ENCODE data around the gene INTS6L. TPM values are rescaled to one million over a fixed set of nuclear protein-coding genes. Genes with fewer than 3 reads are reported as not detected.
A peak's percentile ranks its signal among the peaks of the same experiment; 100 is the strongest.
"Not testable (repeated sequence)": the region's sequence is repeated elsewhere in the genome, so short reads cannot be mapped to it uniquely, and the experiment has no call there.

INTS6L gene
- total RNA-seq, 1 donor from 2014 or later = 9.6 TPM

GRCh38 chrX:135595543-135595942 lies 75.1 kb downstream of the INTS6L start:
- Mint-ChIP-seq H3K36me3 (ENCODE audit: low read depth, unreplicated experiment) (no peaks in the 10 kb centered on the region), H3K27ac (ENCODE audit: unreplicated experiment) (no peak overlapping the region), H3K27me3 (ENCODE audit: unreplicated experiment) (no peaks in the 10 kb centered on the region), H3K4me3 (ENCODE audit: unreplicated experiment) (no peak overlapping the region), H3K9me3 (ENCODE audit: unreplicated experiment) (no peaks in the 10 kb centered on the region), H3K4me1 (ENCODE audit: unreplicated experiment) (no peaks in the 10 kb centered on the region)
- DNase-seq (ENCODE audit: low spot score) = no peak
- no peak for TF ChIP-seq CTCF (IDR thresholded peaks at IDR 0.05; ENCODE audit: unreplicated experiment)

DNA sequence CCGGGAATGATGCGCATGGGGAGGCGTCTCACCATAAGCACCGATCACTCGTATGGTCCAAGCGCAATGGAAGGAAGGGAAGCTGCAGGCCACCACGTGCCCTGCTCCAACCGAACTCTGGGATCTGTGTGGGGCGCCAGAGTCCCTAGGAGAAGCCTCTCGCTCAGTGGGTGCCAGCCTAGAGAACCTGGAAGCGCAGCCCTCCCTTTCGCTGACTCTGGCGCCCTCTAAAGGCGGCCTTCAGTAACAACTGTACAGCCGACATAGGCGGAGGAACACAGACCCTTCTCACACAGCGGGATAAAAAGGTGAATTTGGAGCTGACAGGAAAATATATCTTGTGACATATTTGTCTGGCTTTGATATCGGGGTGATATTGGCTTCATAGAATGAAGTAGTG lies 76.0 kb downstream of the INTS6L start:
- peak; percentile 64 for DNase-seq (ENCODE audit: low spot score)
- TF ChIP-seq CTCF (IDR thresholded peaks at IDR 0.05; ENCODE audit: unreplicated experiment) = peak; percentile 69
- no peak overlapping the region for H3K27ac Mint-ChIP-seq (ENCODE audit: unreplicated experiment)
- H3K9me3 Mint-ChIP-seq (ENCODE audit: unreplicated experiment) = no peaks in the 10 kb centered on the region
- no peaks in the 10 kb centered on the region for H3K27me3 Mint-ChIP-seq (ENCODE audit: unreplicated experiment)
- no peaks in the 10 kb centered on the region for H3K4me1 Mint-ChIP-seq (ENCODE audit: unreplicated experiment)
- no peaks in the 10 kb centered on the region for H3K36me3 Mint-ChIP-seq (ENCODE audit: low read depth, unreplicated experiment)
- no peak overlapping the region for H3K4me3 Mint-ChIP-seq (ENCODE audit: unreplicated experiment)

GRCh38 chrX:135605906-135606305 lies 85.4 kb downstream of the INTS6L start:
- no peak for DNase-seq (ENCODE audit: low spot score)
- H3K27me3 Mint-ChIP-seq (ENCODE audit: unreplicated experiment) = no peaks in the 10 kb centered on the region
- H3K4me3 Mint-ChIP-seq (ENCODE audit: unreplicated experiment) = no peak overlapping the region
- H3K27ac Mint-ChIP-seq (ENCODE audit: unreplicated experiment) = no peak overlapping the region
- no peaks in the 10 kb centered on the region for H3K36me3 Mint-ChIP-seq (ENCODE audit: low read depth, unreplicated experiment)
- no peak for TF ChIP-seq CTCF (IDR thresholded peaks at IDR 0.05; ENCODE audit: unreplicated experiment)
- H3K4me1 Mint-ChIP-seq (ENCODE audit: unreplicated experiment) = no peaks in the 10 kb centered on the region
- H3K9me3 Mint-ChIP-seq (ENCODE audit: unreplicated experiment) = no peaks in the 10 kb centered on the region

DNA sequence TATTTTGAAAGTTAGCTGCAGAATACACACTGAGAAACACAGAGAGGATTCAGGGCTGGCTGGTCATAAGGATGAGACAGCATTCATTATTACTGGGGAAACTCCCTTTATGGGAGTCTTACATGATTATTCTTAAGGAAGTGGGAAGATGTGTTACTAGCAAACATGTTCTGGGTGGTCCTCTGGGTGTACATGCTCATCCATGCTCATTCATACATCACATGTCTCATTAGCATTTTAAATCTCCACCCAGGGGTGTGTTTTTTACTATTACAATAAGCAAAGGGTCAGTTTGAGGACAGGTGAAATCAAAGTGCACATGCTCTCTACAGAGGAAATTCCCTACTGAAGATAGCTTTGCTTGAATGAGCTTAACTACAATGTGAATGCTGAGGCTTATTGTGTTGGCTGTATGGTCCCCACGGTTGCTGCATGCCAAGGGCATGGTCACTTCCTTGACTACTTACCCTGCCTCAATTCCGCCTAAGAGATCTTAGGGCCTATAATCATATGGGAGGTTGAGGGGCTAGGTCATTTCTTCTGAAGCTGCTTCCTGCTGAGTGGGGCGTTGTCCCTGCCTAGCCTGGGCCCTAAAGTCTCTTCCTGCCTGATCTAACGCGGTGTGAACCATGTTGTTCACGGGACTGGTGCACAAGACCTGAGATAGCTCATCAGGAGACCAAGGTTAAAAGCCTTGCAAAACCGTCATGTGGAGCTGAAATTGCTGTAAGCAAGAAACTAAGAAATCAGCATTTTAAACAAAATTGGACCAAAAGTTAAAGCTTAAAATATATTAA lies 104.1 kb downstream of the INTS6L start:
- not testable (repeated sequence) for H3K9me3 Mint-ChIP-seq (ENCODE audit: unreplicated experiment); DNase-seq (ENCODE audit: low spot score); H3K4me1 Mint-ChIP-seq (ENCODE audit: unreplicated experiment); H3K27me3 Mint-ChIP-seq (ENCODE audit: unreplicated experiment); H3K27ac Mint-ChIP-seq (ENCODE audit: unreplicated experiment); H3K4me3 Mint-ChIP-seq (ENCODE audit: unreplicated experiment); H3K36me3 Mint-ChIP-seq (ENCODE audit: low read depth, unreplicated experiment)

GRCh38 chrX:135625995-135626394 lies 105.5 kb downstream of the INTS6L start:
- peak; percentile 27 for TF ChIP-seq CTCF (IDR thresholded peaks at IDR 0.05; ENCODE audit: unreplicated experiment)
- no peak overlapping the region for H3K27ac Mint-ChIP-seq (ENCODE audit: unreplicated experiment)
- peak; percentile 38 for DNase-seq (ENCODE audit: low spot score)
- no peaks in the 10 kb centered on the region for H3K27me3 Mint-ChIP-seq (ENCODE audit: unreplicated experiment)
- H3K36me3 Mint-ChIP-seq (ENCODE audit: low read depth, unreplicated experiment) = no peaks in the 10 kb centered on the region
- H3K9me3 Mint-ChIP-seq (ENCODE audit: unreplicated experiment) = no peaks in the 10 kb centered on the region
- no peaks in the 10 kb centered on the region for H3K4me1 Mint-ChIP-seq (ENCODE audit: unreplicated experiment)
- no peak overlapping the region for H3K4me3 Mint-ChIP-seq (ENCODE audit: unreplicated experiment)
